GM12874 (cell line): ENCODE measurements around the gene TXNRD2.

Experiments used
- TF ChIP-seq, protein P1 (sequence below): IDR thresholded peaks from 2 replicates; pipeline ENCODE4 v1.5.1; 2011; ENCODE audit warnings: low read depth, mild to moderate bottlenecking, control low read depth, low read length, moderate library complexity; ENCODE audit not compliant: insufficient read depth

TXNRD2 gene

DNA sequence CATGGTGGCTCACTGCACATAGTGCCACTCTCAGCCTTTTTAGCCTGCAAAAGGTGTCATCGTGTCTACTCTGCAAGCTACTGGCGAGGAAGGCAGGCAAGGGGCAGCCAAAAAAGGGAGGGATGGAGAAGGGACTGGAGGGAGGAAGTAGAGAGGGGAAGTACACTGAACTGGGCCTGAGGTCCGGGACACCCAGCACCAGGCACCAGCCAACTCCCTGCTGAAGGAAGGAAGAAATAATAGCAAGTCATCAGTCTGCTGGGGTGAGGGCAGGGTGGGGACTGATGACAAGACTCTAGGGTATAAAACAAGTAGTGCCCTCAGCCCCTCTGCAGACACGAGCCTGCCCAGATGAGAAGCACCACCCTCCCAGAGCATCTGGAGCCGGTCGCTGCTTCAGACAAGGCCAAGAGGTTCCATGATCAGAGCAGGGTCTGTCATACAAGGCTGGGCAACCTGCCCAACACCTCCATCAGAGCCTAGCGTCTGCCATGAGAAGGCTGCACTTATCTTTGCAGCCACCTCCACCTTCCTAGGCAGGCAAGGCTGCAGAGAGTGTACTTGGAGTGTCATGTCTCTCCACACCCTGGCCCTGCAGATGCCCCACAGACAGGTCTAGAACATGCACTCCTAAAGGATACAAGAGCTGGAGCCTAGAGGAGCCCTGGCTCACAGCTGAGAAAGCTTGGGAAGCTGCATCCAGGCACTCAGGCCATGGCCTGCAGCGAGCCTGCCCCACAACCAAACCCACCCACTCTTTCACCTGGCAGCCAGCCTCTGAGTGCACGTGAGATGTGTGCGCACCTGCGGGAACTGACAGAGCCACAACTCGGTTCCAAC lies 9.0 kb downstream of the TXNRD2 start:
- TF ChIP-seq, protein P1, sequence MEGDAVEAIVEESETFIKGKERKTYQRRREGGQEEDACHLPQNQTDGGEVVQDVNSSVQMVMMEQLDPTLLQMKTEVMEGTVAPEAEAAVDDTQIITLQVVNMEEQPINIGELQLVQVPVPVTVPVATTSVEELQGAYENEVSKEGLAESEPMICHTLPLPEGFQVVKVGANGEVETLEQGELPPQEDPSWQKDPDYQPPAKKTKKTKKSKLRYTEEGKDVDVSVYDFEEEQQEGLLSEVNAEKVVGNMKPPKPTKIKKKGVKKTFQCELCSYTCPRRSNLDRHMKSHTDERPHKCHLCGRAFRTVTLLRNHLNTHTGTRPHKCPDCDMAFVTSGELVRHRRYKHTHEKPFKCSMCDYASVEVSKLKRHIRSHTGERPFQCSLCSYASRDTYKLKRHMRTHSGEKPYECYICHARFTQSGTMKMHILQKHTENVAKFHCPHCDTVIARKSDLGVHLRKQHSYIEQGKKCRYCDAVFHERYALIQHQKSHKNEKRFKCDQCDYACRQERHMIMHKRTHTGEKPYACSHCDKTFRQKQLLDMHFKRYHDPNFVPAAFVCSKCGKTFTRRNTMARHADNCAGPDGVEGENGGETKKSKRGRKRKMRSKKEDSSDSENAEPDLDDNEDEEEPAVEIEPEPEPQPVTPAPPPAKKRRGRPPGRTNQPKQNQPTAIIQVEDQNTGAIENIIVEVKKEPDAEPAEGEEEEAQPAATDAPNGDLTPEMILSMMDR: no peak

GRCh38 chr22:19931514-19931913 lies 10.1 kb downstream of the TXNRD2 start:
- TF ChIP-seq, protein P1: no peak

- TF ChIP-seq, protein P1: no peak
Measured at GRCh38 chr22:19930551-19931486, 10.8 kb downstream of the TXNRD2 start.

- TF ChIP-seq, protein P1: no peak
Measured at GRCh38 chr22:19929586-19930550, 11.8 kb downstream of the TXNRD2 start.

DNA sequence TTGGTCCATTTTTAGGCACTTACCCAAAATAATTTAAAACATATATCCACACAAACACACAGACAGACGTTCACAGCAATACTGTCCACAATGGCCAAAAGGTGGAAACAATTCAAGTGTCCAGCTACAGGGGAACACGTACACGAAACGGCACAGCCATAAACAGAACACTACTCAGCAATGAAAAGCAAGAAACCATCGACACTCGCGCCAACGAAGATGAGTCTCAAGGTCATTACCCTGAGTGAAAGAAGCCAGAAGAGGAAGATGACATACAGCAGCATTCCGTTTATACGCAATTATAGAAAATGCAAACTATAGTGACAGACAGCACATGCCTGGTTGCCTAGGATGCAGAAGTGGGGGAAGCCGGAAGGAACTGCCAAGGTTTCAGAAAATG lies 13.4 kb downstream of the TXNRD2 start:
- TF ChIP-seq, protein P1: no peak

DNA sequence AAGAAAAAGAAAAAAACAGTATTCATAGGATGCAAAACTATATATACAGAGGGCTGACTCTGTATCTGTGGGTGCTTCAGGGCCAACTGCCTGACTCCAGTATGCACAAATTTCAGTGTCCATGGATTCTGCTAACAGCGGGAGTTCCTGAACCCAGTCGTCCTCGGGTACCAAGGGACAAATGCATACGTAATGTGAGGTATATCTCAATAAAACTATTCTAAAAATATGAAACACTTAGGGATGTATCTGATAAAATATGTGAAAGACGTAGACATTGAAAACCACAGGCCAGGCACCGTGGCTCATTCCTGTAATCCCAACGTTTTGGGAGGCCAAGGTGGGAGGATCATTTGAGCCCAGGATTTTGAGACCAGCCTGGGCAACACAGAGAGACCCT lies 13.9 kb downstream of the TXNRD2 start:
- TF ChIP-seq, protein P1: no peak
